H1 (cell line): ENCODE measurements around the gene MMP11. TPM values are rescaled to one million over a fixed set of nuclear protein-coding genes. Genes with fewer than 3 reads are reported as not detected.

ENCODE experiments used
- CTCF ChIA-PET: fragments of 300-600 bp; sonication (Branson Sonifier 250); formaldehyde crosslinking; loops from one replicate; lab custom pipeline; 2021; ENCODE audit not compliant: partially characterized antibody; lab: Charles Lee
- POLR2A ChIA-PET: fragments of 300-600 bp; sonication (Branson Sonifier 250); formaldehyde crosslinking; loops from one replicate; lab custom pipeline; 2021; ENCODE audit warnings: inconsistent platforms; ENCODE audit not compliant: partially characterized antibody; lab: Charles Lee
- DNase-seq, 2 experiments: peaks; one replicate each; pipeline versions ENCODE4 v3.0.0 to v3.0.0-alpha.2; 2010 to 2022; ENCODE audit warnings: low spot score in 2 of 2, low read depth in 1 of 2, mixed read lengths in 1 of 2
- FAIRE-seq: peaks from 2 replicates; lab custom pipeline; 2011; peaks lifted over from hg19 to GRCh38; lab: Jason Lieb, UNC
- H2AFZ ChIP-seq: 2 replicates; pipeline ENCODE4 v1.8.1; 2012; ENCODE audit warnings: low read length, inconsistent platforms
- H2AK5ac ChIP-seq: 2 replicates; pipeline ENCODE4 v1.6.1; 2013; ENCODE audit warnings: low read depth, low read length
- H2BK120ac ChIP-seq: replicated peaks from 2 replicates; pipeline ENCODE3; 2013; ENCODE audit warnings: low read depth, low read length, inconsistent platforms
- H2BK12ac ChIP-seq: 2 replicates; pipeline ENCODE4 v1.6.1; 2013; ENCODE audit warnings: low read depth, low read length
- H2BK15ac ChIP-seq: 2 replicates; pipeline ENCODE4 v1.6.1; 2013; ENCODE audit warnings: low read length
- H2BK20ac ChIP-seq: 2 replicates; pipeline ENCODE4 v1.6.1; 2013; ENCODE audit warnings: low read length
- H2BK5ac ChIP-seq: 2 replicates; pipeline ENCODE4 v1.6.1; 2013; ENCODE audit warnings: low read depth, low read length
- H3K14ac ChIP-seq: 2 replicates; pipeline ENCODE4 v1.6.1; 2013; ENCODE audit warnings: inconsistent platforms; ENCODE audit not compliant: insufficient read length
- H3K18ac ChIP-seq: 2 replicates; pipeline ENCODE4 v1.6.1; 2013; ENCODE audit warnings: low read length; ENCODE audit errors: extremely low read depth
- H3K23ac ChIP-seq: 2 replicates; pipeline ENCODE4 v1.6.1; 2013; ENCODE audit warnings: inconsistent platforms; ENCODE audit not compliant: insufficient read length
- H3K23me2 ChIP-seq: 2 replicates; pipeline ENCODE4 v1.6.1; 2013; ENCODE audit warnings: low read depth, low read length
- H3K27ac ChIP-seq: 2 replicates; pipeline ENCODE4 v1.6.1; 2011; ENCODE audit warnings: low read depth, low read length, inconsistent platforms
- H3K27me3 ChIP-seq, 4 experiments: replicated peaks in 1 of 4; 1 replicate in 1 of 4; 2 replicates in 3 of 4; pipeline versions ENCODE4 v1.6.1 to v1.8.1; 2011 to 2013; ENCODE audit warnings: low read length in 3 of 4, mild to moderate bottlenecking in 3 of 4, inconsistent platforms in 2 of 4, mixed read lengths in 2 of 4, moderate library complexity in 1 of 4; ENCODE audit not compliant: control insufficient read depth in 3 of 4, insufficient read depth in 3 of 4; ENCODE audit errors: extremely low read depth in 1 of 4
- H3K36me3 ChIP-seq, 4 experiments: 2 replicates each; pipeline versions ENCODE4 v1.6.1 to v1.8.1; 2011 to 2013; ENCODE audit warnings: mild to moderate bottlenecking in 4 of 4, low read length in 3 of 4, moderate library complexity in 2 of 4, control low read depth in 1 of 4, inconsistent platforms in 1 of 4; ENCODE audit not compliant: insufficient read depth in 4 of 4, control insufficient read depth in 2 of 4
- H3K4ac ChIP-seq: replicated peaks from 2 replicates; pipeline ENCODE3; 2013; ENCODE audit warnings: low read length, low read depth, mixed read lengths, inconsistent platforms; ENCODE audit not compliant: insufficient read length
- H3K4me1 ChIP-seq, 4 experiments: replicated peaks in 1 of 4; 1 replicate in 1 of 4; 2 replicates in 3 of 4; pipeline versions ENCODE4 v1.6.1 to v1.8.1; 2011 to 2013; ENCODE audit warnings: low read length in 3 of 4, inconsistent platforms in 2 of 4, mixed read lengths in 1 of 4; ENCODE audit not compliant: insufficient read depth in 4 of 4, control insufficient read depth in 3 of 4
- H3K4me2 ChIP-seq, 2 experiments: 2 replicates each; pipeline versions ENCODE4 v1.6.1 to v1.8.1; 2011 to 2013; ENCODE audit warnings: low read depth in 2 of 2, low read length in 2 of 2, control low read depth in 1 of 2, inconsistent platforms in 1 of 2, mild to moderate bottlenecking in 1 of 2; ENCODE audit not compliant: insufficient read depth in 1 of 2
- H3K4me3 ChIP-seq, 4 experiments: fragments of 200-600, 300-600 bp in 1 of 4; sonication (generic), shearing (Covaris generic), sonication (Bioruptor Twin) in 1 of 4; 2 replicates each; pipeline versions ENCODE4 v1.5.1 to v1.8.1; 2011 to 2016; ENCODE audit warnings: low read length in 4 of 4, low read depth in 3 of 4, control low read depth in 2 of 4, inconsistent platforms in 2 of 4, mild to moderate bottlenecking in 2 of 4, mixed read lengths in 1 of 4, moderate library complexity in 1 of 4; ENCODE audit not compliant: insufficient read depth in 2 of 4; ENCODE audit errors: extremely low read depth in 1 of 4
- H3K56ac ChIP-seq: replicated peaks from 2 replicates; pipeline ENCODE3; 2013; ENCODE audit warnings: low read depth, mild to moderate bottlenecking, mixed read lengths, low read length, inconsistent platforms; ENCODE audit not compliant: insufficient read length
- H3K79me1 ChIP-seq: 2 replicates; pipeline ENCODE4 v1.6.1; 2013; ENCODE audit warnings: low read depth, low read length, control low read depth
- H3K79me2 ChIP-seq, 2 experiments: 2 replicates each; pipeline versions ENCODE4 v1.6.1 to v1.8.1; 2012 to 2013; ENCODE audit warnings: low read length in 2 of 2, mild to moderate bottlenecking in 2 of 2, inconsistent platforms in 1 of 2; ENCODE audit not compliant: insufficient read depth in 2 of 2, control insufficient read depth in 1 of 2
- H3K9ac ChIP-seq, 4 experiments: replicated peaks in 1 of 4; 1 replicate in 1 of 4; 2 replicates in 3 of 4; pipeline versions ENCODE4 v1.6.1 to v1.8.1; 2011 to 2013; ENCODE audit warnings: low read depth in 3 of 4, low read length in 3 of 4, control low read depth in 2 of 4, mild to moderate bottlenecking in 2 of 4, moderate library complexity in 2 of 4, inconsistent platforms in 1 of 4; ENCODE audit errors: extremely low read depth in 1 of 4
- H3K9me3 ChIP-seq, 2 experiments: 2 replicates each; pipeline versions ENCODE4 v1.6.1 to v1.8.1; 2012 to 2013; ENCODE audit warnings: mild to moderate bottlenecking in 2 of 2, moderate library complexity in 2 of 2, control low read depth in 1 of 2, inconsistent platforms in 1 of 2, low read depth in 1 of 2, low read length in 1 of 2, mixed read lengths in 1 of 2; ENCODE audit not compliant: insufficient read depth in 2 of 2
- H4K20me1 ChIP-seq, 2 experiments: replicated peaks in 1 of 2; 2 replicates each; pipeline versions ENCODE3 to v1.8.1; 2011 to 2013; ENCODE audit warnings: inconsistent platforms in 2 of 2, low read length in 2 of 2, mild to moderate bottlenecking in 1 of 2; ENCODE audit not compliant: insufficient read depth in 2 of 2, control insufficient read depth in 1 of 2
- H4K5ac ChIP-seq: 2 replicates; pipeline ENCODE4 v1.6.1; 2013; ENCODE audit warnings: low read length, low read depth, mixed read lengths, inconsistent platforms; ENCODE audit not compliant: insufficient read length
- H4K8ac ChIP-seq: 2 replicates; pipeline ENCODE4 v1.8.0; 2013; ENCODE audit warnings: mild to moderate bottlenecking, moderate library complexity, low read length, inconsistent platforms; ENCODE audit not compliant: insufficient read depth; ENCODE audit errors: extremely low read depth
- H4K91ac ChIP-seq: replicated peaks from 2 replicates; pipeline ENCODE3; 2013; ENCODE audit warnings: low read length, mixed read lengths, inconsistent platforms; ENCODE audit not compliant: insufficient read length
- BACH1 ChIP-seq: IDR thresholded peaks from 2 replicates; pipeline ENCODE4 v1.6.1; 2012; ENCODE audit warnings: low read length, improper control_type of control experiment
- RBBP5 ChIP-seq: IDR thresholded peaks from 2 replicates; pipeline ENCODE4 v1.7.1; 2012; ENCODE audit warnings: low read depth, mild to moderate bottlenecking, inconsistent platforms, low read length, moderate library complexity, borderline replicate concordance
- SAP30 ChIP-seq: fragments of 300-600 bp; sonication (generic); IDR thresholded peaks from 2 replicates; pipeline ENCODE4 v1.7.1; 2012; ENCODE audit warnings: low read length, moderate library complexity, mild to moderate bottlenecking, inconsistent platforms; ENCODE audit not compliant: insufficient read depth, insufficient replicate concordance
- WGBS, 2 experiments: shearing (Covaris generic) in 1 of 2; methylation state at CpG; one replicate each; pipeline versions ENCODE4 v1.1.6 to v1.1.7; 2013 to 2015; ENCODE audit warnings: low lambda C conversion rate in 2 of 2, mixed read lengths in 2 of 2, inconsistent platforms in 1 of 2, low coverage in 1 of 2, missing lambda C conversion rate in 1 of 2; ENCODE audit not compliant: insufficient replicate concordance in 2 of 2, insufficient coverage in 1 of 2, insufficient read length in 1 of 2; ENCODE audit errors: extremely low coverage in 1 of 2, missing lambda C conversion rate in 1 of 2; 5-methylcytosine and 5-hydroxymethylcytosine counted together
- polyA plus RNA-seq, 7 experiments: library from polyadenylated mRNA; depleted of rRNA in 3 of 7; stranded (reverse) in 5 of 7; unstranded in 2 of 7; fragments of >200 nt in 5 of 7; fragments of 200-250 nt in 2 of 7; gene quantifications; 1 replicate in 5 of 7; 2 replicates in 1 of 7; 4 replicates in 1 of 7; pipeline versions ENCODE4 v1.2.1 to v1.2.3, GENCODE V29; 2011 to 2013; ENCODE audit warnings: missing spikeins in 2 of 7, mixed read lengths in 2 of 7
- total RNA-seq: library from RNA; stranded (reverse); fragmentation: NEBNext Ultra II Directional; extraction: Animal tissue kit (Norgen Biotek cat#: 25700); gene quantifications from 2 replicates; pipeline ENCODE4 v1.2.1, GENCODE V29; 2021

MMP11 gene
- total and polyA plus RNA-seq, 2 of the 8 experiments (the other 6 are each of a cell fraction or from before 2014, with no cell fraction given), result 10.2 to 18.3 TPM

- FAIRE-seq, result no peak
- Histone ChIP-seq H3K56ac (no peak overlapping the region), H4K8ac (no peak overlapping the region), H2BK5ac (no peak overlapping the region), H2AFZ (no peak overlapping the region), H3K36me3 (peaks cover 13 to 32% (median 24%) of the 10 kb centered on the region in 4 experiments; a peak in 7 of 8 replicates), H3K23me2 (no peaks in the 10 kb centered on the region), H2BK15ac (no peak overlapping the region), H3K9me3 (no peaks in the 10 kb centered on the region), H3K27me3 (no peaks in the 10 kb centered on the region), H3K27ac (no peak overlapping the region), H3K4ac (no peak overlapping the region), H3K14ac (no peak overlapping the region), H2AK5ac (no peak overlapping the region), H3K4me1 (peaks cover 0 to 6% (median 0%) of the 10 kb centered on the region in 4 experiments; a peak in 5 of 7 replicates), H2BK120ac (no peak overlapping the region), H4K91ac (no peak overlapping the region), H3K79me1 (peaks cover 3% of the 10 kb centered on the region; the same call in 1 of the 2 replicates), H3K4me3 (no peak overlapping the region), H3K9ac (no peak overlapping the region), H2BK20ac (no peak overlapping the region), H2BK12ac (no peak overlapping the region), H3K18ac (no peak overlapping the region), H4K20me1 (peaks cover 4 to 23% of the 10 kb centered on the region in 2 experiments), H3K79me2 (peaks cover 14 to 47% of the 10 kb centered on the region in 2 experiments), H3K23ac (no peak overlapping the region), H4K5ac (no peak overlapping the region), H3K4me2 (no peak overlapping the region)
- WGBS, 2 experiments, result 95% methylated on average over 8 of the region's 8 CpGs; no CpG with 5 or more reads in 1 of the 2 experiments
- POLR2A ChIA-PET, result interaction anchor here (0.8 to 1.3 kb wide), 2 partner anchors 15 to 19 kb away, joined by 3 to 8 read pairs; no protein-coding TSS in a partner anchor
- CTCF ChIA-PET, result interaction anchor here (1.4 kb wide), 2 partner anchors 15 to 53 kb away, joined by 3 to 7 read pairs; no protein-coding TSS in a partner anchor
- no peak for DNase-seq
- TF ChIP-seq SAP30 (no peak), RBBP5 (no peak), BACH1 (no peak)
Measured at GRCh38 chr22:23793326-23793725, 20.7 kb downstream of the MMP11 start.
